ENCODE data around the gene CYB5A. TPM values are rescaled to one million over a fixed set of nuclear protein-coding genes. Genes with fewer than 3 reads are reported as not detected.

Gene CYB5A
- polyA plus RNA-seq, 1 of the 3 experiments (the other 2 are of a cell fraction): 42.1 TPM

DNA sequence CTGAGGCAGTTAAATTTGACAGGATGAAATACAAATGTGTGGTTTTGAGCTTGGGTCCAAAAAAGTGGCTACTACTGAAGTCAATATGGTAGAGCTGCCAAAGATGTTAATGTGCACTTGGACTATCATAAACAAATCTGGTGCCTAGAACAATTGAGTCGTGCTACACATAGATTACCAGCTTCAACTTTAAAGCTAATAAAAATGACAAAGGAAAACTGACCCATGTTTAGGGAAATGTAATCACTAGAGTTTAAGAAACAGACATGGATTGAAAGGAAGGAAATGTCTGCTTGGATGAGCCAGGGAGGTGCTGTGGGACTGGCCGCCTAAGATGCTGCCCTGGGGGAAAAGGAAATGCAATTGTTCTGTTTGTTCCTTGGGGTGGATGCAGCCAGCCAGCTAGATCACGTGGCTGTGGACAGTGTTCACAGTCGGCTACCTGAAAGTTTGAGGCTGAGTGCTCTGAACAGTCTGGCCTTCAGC, 36.6 kb downstream of the CYB5A start:
- Histone ChIP-seq H4K20me1 (ENCODE audit: insufficient read depth) (no peaks in the 10 kb centered on the region), H3K36me3 (replicated peaks in 1 of 2; ENCODE audit: control insufficient read depth in 1 of 2, insufficient read depth in 2 of 2, low read length in 1 of 2) (no peaks in the 10 kb centered on the region), H3F3A (replicated peaks; ENCODE audit: insufficient read depth) (no peaks in the 10 kb centered on the region), H3K27me3 (ENCODE audit: insufficient read depth) (no peaks in the 10 kb centered on the region), H3K9me2 (no peaks in the 10 kb centered on the region), H3K9ac (no peak overlapping the region), H2AFZ (ENCODE audit: low read depth) (no peak overlapping the region), H3K4me3 (ENCODE audit: low read depth in 2 of 2, low read length in 1 of 2) (no peak overlapping the region), H3K4me2 (no peak overlapping the region), H3K4me1 (ENCODE audit: control insufficient read depth in 1 of 2, insufficient read depth in 2 of 2, low read depth in 1 of 2, low read length in 1 of 2) (peaks cover 6 to 28% of the 10 kb centered on the region in 2 experiments; a peak in 3 of 4 replicates), H3K9me3 (no peaks in the 10 kb centered on the region), H3K27ac (ENCODE audit: low read depth in 2 of 2, low read length in 1 of 2) (peak overlapping the region in 1 of 2 experiments; percentile 99; a peak in 2 of 4 replicates), H3K79me2 (ENCODE audit: insufficient read depth) (no peaks in the 10 kb centered on the region)
- TF ChIP-seq MEF2A (IDR thresholded peaks at IDR 0.05; ENCODE audit: borderline replicate concordance, low read depth): no peak
- TF ChIP-seq, protein P1, sequence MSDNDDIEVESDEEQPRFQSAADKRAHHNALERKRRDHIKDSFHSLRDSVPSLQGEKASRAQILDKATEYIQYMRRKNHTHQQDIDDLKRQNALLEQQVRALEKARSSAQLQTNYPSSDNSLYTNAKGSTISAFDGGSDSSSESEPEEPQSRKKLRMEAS (IDR thresholded peaks at IDR 0.05; ENCODE audit: low read depth): no peak
- no peak for TF ChIP-seq POLR2AphosphoS5 (IDR thresholded peaks at IDR 0.05; ENCODE audit: low read depth, low read length)
- TF ChIP-seq SIN3A (IDR thresholded peaks at IDR 0.05; ENCODE audit: borderline replicate concordance, low read depth, low read length): no peak
- no peak for TF ChIP-seq REST (IDR thresholded peaks at IDR 0.05; ENCODE audit: low read depth, low read length)
- TF ChIP-seq ZBTB33 (IDR thresholded peaks at IDR 0.05; ENCODE audit: borderline replicate concordance, low read depth): no peak
- TF ChIP-seq JUND (IDR thresholded peaks at IDR 0.05): no peak
- TF ChIP-seq RCOR1 (IDR thresholded peaks at IDR 0.05; ENCODE audit: low read length): no peak
- CTCF ChIA-PET: interaction anchor here (1.0 to 1.9 kb wide), 4 partner anchors 14 to 67 kb away, joined by 3 to 5 read pairs (median 3); no protein-coding TSS in a partner anchor
- POLR2A ChIA-PET: interaction anchor here (1.4 kb wide), 1 partner anchor 14 kb away, joined by 8 read pairs; no protein-coding TSS in a partner anchor
- DNase-seq: no peak
- 90% methylated on average over 2 of the region's 4 CpGs for WGBS (ENCODE audit: low lambda C conversion rate)

- no peak overlapping the region for H3K4me3 ChIP-seq (ENCODE audit: low read depth in 2 of 2, low read length in 1 of 2)
- no peak overlapping the region for H3K9ac ChIP-seq
- CTCF ChIA-PET: interaction anchor here (0.6 to 2.2 kb wide), 3 partner anchors 46 to 90 kb away, joined by 3 to 9 read pairs (median 4); no protein-coding TSS in a partner anchor
- no peak overlapping the region for H2AFZ ChIP-seq (ENCODE audit: low read depth)
- no peaks in the 10 kb centered on the region for H3K36me3 ChIP-seq (replicated peaks in 1 of 2; ENCODE audit: control insufficient read depth in 1 of 2, insufficient read depth in 2 of 2, low read length in 1 of 2)
- WGBS (ENCODE audit: low lambda C conversion rate): 91% methylated on average over 4 of the region's 4 CpGs
- no peaks in the 10 kb centered on the region for H3K9me2 ChIP-seq
- H3K4me1 ChIP-seq (ENCODE audit: control insufficient read depth in 1 of 2, insufficient read depth in 2 of 2, low read depth in 1 of 2, low read length in 1 of 2): peaks cover 6 to 18% of the 10 kb centered on the region in 2 experiments; a peak in 3 of 4 replicates
- POLR2A ChIA-PET: no interaction called here
- H3K9me3 ChIP-seq: no peaks in the 10 kb centered on the region
- no peaks in the 10 kb centered on the region for H4K20me1 ChIP-seq (ENCODE audit: insufficient read depth)
- no peaks in the 10 kb centered on the region for H3K27me3 ChIP-seq (ENCODE audit: insufficient read depth)
- H3K27ac ChIP-seq (ENCODE audit: low read depth in 2 of 2, low read length in 1 of 2): peak overlapping the region in 1 of 2 experiments; percentile 39; a peak in 1 of 4 replicates
- H3K4me2 ChIP-seq: no peak overlapping the region
- DNase-seq: no peak
- no peaks in the 10 kb centered on the region for H3K79me2 ChIP-seq (ENCODE audit: insufficient read depth)
- no peaks in the 10 kb centered on the region for H3F3A ChIP-seq (replicated peaks; ENCODE audit: insufficient read depth)
- TF ChIP-seq MXI1 (IDR thresholded peaks at IDR 0.05; ENCODE audit: low read depth, low read length) (no peak), RAD21 (IDR thresholded peaks at IDR 0.05; ENCODE audit: low read length) (no peak), EZH2phosphoT487 (IDR thresholded peaks at IDR 0.05; ENCODE audit: borderline replicate concordance, low read depth) (no peak), SMC3 (IDR thresholded peaks at IDR 0.05; ENCODE audit: low read depth, low read length) (no peak), RFX5 (IDR thresholded peaks at IDR 0.05; ENCODE audit: low read length) (no peak), MEF2A (IDR thresholded peaks at IDR 0.05; ENCODE audit: borderline replicate concordance, low read depth) (no peak), ZBTB33 (IDR thresholded peaks at IDR 0.05; ENCODE audit: borderline replicate concordance, low read depth) (no peak), NRF1 (IDR thresholded peaks at IDR 0.05; ENCODE audit: low read depth, low read length) (no peak), GATA2 (CRISPR knock-in tag; IDR thresholded peaks at IDR 0.05) (no peak), GABPA (IDR thresholded peaks at IDR 0.05; ENCODE audit: low read depth) (no peak), TAF1 (IDR thresholded peaks at IDR 0.05; ENCODE audit: borderline replicate concordance, low read depth, low read length) (no peak), ELF1 (IDR thresholded peaks at IDR 0.05) (no peak)
- TF ChIP-seq, protein P2, sequence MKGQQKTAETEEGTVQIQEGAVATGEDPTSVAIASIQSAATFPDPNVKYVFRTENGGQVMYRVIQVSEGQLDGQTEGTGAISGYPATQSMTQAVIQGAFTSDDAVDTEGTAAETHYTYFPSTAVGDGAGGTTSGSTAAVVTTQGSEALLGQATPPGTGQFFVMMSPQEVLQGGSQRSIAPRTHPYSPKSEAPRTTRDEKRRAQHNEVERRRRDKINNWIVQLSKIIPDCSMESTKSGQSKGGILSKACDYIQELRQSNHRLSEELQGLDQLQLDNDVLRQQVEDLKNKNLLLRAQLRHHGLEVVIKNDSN (IDR thresholded peaks at IDR 0.05; ENCODE audit: borderline replicate concordance, low read depth): no peak
Observed at GRCh38 chr18:74252039-74252395, 39.7 kb downstream of the CYB5A start.
